ENCODE results near the gene PDP2.

GRCh38 chr16:66894055-66894454 is 13.7 kb downstream of the PDP2 start:
- TF ChIP-seq, protein P1, sequence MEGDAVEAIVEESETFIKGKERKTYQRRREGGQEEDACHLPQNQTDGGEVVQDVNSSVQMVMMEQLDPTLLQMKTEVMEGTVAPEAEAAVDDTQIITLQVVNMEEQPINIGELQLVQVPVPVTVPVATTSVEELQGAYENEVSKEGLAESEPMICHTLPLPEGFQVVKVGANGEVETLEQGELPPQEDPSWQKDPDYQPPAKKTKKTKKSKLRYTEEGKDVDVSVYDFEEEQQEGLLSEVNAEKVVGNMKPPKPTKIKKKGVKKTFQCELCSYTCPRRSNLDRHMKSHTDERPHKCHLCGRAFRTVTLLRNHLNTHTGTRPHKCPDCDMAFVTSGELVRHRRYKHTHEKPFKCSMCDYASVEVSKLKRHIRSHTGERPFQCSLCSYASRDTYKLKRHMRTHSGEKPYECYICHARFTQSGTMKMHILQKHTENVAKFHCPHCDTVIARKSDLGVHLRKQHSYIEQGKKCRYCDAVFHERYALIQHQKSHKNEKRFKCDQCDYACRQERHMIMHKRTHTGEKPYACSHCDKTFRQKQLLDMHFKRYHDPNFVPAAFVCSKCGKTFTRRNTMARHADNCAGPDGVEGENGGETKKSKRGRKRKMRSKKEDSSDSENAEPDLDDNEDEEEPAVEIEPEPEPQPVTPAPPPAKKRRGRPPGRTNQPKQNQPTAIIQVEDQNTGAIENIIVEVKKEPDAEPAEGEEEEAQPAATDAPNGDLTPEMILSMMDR (IDR thresholded peaks at IDR 0.05): no peak
- TF ChIP-seq POLR2A (IDR thresholded peaks at IDR 0.05): no peak
